Stimulated activated CD4-positive, alpha-beta T cell treated with anti-CD3 and anti-CD28 coated beads, Interleukin-12 subunit alpha, Interleukin-12 subunit beta, amount 100 ng/mL, for 48 hours (primary cell): ENCODE measurements around the gene CHD9NB.

Experiments
- DNase-seq, 3 donors: peaks; one replicate each; pipeline ENCODE4 v3.0.0-alpha.2; 2020; ENCODE audit warnings: low read depth in 2 of 3, low spot score in 1 of 3

CHD9NB gene

DNA sequence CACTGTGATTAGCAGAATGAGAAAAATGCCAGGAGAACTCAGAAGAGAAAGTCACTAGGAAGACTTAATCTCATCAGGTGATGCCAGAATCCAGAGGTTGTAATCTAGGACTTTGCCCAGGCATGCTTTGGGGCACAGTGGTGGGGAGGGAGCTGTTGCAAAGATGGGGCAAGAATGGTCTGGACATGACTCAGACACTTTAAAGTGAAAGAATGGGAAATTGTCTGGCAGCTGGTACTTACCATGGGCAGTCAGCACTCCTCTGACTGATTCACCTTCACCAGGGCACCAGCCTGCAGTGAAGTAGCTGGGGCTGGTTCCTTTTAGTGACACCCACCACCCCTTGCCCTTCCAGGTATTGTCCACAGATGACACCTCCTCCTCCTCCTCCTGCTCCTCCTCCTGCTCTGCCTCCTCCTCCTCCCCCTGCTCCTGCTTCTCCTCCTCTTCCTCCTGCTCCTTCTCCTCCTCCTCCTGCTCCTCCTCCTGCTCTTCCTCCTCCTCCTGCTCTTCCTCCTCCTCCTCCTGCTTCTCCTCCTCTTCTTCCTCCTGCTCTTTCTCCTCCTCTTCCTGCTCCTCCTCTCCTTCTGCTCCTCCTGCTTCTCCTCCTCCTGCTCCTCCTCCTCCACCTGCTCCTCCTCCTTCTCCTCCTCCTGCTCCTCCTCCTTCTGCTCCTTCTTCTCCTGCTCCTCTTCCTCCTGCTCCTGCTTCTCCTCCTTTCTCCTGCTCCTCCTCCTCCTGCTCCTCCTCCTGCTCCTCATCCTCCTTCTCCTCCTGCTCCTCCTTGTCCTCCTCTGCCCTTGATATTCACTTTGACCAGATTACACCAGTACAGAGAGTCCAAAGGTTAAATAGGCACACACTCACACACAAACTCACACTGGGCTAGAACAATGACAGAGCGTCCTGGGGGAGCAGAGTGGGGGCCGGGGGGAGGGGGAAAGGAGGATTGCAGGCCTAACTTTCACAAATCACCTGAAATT lies at the start of gene CHD9NB:
Gene CHD9NB (minus strand): TSS at position 379 of the 983 bp plus-strand sequence. CDS start 8,739 bp downstream, outside the sequence.
- DNase-seq, result no peak

DNA sequence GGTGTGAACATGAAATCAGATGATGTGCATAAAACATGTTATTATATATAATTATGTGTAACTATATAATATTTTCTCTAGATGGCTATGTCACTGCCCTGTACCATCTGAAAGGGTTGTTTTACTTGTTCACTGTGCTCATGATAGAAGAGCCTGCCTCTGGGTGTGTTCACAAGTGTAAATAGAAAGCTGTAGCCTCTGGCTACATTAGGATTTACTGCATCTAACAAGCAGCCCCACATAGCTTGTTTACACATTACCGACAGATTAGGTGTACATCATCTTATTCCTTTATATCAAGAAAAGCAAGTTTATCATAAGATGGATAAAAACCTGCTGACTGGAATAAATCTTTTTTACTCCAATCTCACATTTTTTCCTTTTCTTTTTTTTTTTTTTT lies 48.2 kb upstream of the CHD9NB start:
- DNase-seq, result no peak

DNA sequence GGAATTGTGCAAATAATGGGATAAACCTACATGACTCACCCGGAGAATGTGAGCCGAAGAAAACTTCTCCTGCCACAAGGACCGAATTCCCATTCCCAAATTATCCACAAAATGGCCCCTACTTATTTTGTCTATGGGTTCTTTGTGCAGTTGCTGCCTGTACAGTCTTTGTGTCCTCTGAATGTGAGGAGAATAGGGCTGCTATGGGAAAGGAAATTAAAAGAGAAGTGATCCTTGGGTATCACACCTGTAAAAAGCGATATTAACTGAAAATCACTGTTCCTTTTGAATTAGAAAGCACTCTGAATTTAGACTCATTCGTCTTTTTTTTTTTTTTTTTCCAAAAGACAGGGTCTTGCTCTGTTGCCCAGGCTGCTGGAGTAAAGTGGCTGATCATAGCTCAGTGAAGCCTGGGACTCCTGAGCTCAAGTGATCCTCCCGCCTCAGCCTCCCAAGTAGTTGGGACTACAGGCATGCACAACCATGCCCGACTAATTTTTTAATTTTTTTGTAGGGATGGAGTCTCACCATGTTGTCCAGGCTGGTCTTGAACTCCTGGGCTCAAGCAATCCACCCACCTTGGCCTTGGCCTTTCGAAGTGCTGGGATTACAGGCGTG lies 47.5 kb upstream of the CHD9NB start:
- DNase-seq, result no peak

DNA sequence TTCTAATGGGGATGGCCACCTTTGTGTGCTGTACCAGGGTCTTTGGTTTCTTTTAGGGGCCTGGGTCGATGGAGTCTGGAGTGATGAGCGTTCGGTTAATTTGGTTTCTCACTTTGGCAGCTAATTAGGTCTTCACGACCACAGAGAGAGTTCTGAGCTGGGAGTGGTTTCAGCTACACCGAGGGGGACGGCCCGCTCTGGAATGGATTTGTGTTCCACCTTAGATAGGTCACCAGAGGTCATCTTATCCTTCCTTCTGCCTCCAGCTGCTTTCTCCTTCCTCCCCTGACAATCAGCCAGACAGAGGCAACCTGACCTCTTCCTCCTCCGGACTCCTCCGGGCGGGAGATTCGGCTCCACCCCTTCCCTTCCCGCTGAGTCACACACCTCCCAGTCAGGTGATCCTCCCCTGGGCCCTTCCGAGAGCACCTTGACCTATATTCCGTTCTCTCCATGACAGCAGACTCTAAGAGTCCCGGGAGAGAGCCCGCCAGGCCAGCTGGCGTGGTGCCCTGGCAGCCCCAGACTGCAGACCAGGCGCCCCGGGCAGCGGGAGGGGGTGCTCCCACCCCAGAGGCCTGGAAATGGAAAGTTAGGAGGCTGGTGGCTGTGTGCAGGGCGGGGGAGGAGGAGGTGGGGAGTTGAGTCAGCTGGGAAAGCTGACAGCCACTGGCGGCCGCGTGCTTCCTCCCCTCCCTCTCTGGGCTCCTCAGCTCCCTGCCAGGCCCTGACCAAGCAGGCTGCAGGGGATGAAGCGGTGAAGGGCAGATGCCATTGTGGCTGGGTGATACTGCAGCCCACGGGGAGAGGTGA lies 46.8 kb upstream of the CHD9NB start:
- DNase-seq, result peak; percentile 30 to 48 (median 36)

DNA sequence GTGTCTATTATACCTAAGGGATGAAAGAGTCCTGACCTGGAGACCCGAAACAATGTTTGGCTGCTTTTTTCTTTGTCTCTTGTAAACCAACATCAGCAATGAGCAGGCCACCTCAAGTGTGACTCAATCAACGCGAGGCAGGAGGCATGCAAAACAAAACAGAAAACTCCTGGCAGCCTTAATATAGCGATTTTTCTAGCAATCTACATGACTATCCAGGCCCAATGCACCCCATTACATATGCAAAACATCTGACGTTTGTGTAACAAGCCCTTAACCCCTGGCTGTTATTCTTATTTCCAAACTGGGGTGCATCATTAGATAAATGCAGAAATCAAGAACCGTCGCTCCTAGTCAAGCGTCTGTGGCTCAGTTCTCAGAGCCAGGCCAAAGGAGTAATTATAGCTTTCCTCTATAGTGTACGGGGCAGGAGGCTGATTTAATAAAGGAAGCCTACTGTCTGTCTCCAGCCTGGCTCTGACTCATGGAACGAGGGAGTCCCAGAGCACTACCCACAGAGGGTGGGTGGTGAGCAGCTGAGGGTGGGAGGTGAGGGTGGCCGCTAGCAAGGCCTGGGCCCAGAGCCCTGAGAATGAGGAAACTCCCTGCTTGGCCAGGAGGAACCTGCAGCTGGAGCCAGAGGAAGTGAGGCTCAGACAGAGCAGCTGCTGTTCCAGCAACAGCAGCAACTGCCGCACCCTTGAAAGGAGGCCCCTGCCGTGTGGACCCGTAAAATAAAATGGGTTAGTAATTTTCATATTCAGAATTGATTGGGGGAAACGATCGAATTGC lies 46.0 kb upstream of the CHD9NB start:
- DNase-seq, result peak in 2 of 3 donors; percentile 10 to 16

DNA sequence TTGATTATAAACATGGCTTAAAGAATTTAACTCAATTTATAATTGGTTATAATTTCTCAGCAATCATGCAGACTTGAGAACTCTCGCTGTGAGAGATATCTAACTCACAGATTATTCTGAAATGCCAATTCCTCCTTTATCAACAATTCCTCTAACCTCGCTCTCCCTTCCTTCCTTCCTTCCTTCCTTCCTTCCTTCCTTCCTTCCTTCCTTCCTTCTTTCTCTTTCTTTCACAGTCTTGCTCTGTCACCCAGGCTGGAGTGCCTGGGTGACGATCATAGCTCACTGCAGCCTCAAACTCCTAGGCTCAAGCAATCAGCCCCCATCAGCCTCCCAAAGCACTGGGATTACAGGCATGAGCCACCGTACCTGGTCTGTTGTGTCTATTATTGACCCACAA lies 44.5 kb upstream of the CHD9NB start:
- DNase-seq, result no peak

DNA sequence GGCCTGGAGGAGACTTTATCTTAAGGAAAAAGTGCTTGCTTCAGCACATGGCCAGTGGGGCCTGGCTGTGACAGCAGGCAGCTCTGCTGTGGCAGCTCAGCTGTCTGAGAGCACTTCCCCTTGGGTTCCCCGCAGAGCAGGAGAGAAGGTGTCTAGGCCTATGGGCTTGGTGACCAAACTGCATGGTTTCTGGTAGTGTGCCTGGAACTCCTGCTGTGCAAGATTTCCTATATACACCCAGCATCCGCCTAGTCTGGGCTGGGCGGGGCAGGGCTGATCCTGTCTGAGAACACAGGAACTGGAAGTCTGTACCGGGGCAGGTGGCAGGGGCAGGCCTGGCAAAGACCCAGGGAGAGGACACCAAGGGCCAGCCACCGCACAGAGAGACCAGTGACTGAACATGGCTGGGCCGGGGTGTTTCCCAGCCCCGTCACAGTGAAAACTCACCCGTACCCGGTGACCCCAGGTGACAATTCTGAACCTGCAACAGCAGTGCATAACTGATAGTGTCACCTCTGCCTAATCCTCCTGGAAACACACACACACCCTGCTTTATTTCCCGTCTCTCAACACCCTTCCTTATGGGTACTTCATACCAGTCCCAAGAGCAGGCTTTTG lies 41.4 kb upstream of the CHD9NB start:
- DNase-seq, result no peak

DNA sequence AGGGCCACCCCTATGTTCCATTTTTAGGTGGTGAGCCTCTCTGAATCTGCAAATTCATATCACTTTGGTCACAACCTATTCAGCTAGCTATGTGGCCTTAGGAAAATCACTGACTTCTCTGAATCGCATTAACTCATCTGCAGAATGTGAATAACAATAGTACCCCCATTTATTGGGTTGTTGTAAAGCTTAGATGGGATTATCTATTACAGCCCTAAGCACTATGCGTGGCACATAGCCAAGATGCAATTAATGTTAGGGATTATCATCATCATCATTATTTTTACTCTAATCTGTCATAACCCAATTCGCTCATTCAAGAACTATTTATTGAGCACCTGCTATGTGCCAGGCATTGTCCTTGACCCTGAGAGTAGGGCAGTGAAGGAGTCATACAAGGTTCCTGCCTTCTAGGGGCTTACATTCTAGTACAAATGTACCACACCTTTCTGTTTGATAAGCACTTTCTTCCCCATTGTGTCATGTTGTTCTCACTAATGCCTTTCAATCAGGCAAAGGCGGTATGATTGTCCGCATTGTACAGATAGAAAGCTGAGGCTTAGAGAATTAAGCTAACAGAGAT lies 40.6 kb upstream of the CHD9NB start:
- DNase-seq, result no peak

DNA sequence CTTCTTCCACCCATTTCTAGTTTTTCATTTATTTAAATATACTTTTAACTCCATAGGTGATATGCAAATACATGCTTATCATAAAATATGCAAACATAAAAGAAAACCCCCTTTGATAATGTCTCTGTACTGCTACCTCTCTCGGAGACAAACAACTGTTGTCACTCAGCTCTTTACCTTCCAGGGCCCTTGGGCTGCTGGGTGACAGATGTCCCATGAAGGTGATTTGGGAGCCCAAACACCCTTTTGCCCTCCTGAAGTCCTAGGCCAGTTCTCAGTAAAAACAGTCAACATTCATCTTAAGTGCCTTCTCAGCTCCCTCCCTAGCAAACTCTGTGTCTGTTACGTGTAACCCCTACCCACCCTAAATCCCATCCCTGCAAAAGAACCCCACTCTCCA lies 39.6 kb upstream of the CHD9NB start:
- DNase-seq, result no peak

DNA sequence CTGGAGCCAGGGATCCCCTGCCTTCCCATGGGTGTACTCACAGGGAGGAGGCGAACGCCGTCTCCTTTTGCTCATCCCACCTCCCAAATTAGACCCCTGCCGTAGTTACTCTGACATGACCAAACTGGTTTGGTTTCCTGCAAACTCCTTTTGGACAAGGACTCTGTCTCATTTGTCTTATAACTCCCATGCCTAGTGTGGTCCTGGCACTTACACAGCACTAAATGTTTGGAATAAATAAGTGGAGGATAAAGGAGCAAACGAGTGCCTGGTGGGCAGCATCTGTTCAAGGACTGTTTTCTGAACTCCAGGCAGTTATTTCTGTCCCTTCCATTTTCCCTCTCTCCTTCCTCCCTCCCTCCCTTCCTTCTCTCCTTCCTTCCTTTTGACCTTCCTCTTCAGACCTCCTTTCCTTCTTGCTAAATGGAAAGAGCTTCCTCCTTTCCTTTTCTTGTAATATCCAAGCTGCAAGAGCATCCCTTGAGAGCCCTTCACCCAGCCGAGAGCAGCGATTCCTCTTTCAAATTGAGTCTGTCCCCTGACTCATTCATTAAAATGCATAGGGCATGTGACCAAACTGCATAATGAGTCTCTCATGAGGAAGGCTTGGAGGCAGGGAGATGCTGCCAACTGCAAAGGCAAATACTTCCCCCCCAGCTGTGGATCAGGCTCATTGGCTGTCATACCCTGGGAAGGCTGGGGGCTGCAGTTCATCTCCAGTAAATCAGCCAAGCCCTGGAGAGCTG lies 38.9 kb upstream of the CHD9NB start:
- DNase-seq, result peak in 1 of 3 donors; percentile 6

DNA sequence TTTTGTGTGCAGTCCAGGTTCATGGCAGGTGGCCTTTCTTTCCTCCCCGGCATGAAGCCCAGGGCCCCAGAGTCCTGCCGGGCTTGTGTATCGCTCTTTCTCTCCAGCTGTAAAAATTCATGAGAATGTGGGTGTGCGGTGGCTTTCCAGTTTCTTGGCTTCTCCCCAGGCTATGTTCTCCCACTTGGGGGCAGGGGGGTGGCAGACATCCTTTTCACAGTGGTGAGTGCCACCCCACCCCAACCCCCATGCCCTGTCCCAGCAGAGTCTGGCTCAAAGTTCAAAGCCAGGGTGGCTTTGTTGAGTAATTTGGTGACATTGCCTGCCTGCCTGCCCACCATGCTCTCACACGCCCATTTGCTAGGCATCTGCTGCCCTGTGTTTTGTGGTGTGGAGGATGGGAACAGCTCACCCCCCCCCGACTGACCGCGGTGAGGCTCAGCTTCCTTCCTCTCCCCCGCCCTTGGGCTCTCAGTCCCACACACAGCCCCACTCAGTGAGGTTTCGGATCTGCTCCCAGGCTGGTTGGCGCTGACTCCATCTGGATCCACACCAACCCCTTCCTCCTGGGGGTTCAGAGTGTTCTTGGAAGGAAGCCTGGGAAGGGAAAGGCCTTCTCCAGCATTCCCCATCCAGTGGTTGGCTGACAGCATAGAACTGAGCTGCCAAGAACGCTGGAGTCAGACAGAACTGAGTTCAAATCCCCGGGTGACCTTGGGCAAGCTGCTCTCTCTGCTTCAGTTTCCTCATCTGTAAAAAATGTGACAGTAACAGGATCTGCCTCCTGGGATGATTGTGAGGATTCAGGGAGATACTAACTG lies 38.1 kb upstream of the CHD9NB start:
- no peak for DNase-seq

DNA sequence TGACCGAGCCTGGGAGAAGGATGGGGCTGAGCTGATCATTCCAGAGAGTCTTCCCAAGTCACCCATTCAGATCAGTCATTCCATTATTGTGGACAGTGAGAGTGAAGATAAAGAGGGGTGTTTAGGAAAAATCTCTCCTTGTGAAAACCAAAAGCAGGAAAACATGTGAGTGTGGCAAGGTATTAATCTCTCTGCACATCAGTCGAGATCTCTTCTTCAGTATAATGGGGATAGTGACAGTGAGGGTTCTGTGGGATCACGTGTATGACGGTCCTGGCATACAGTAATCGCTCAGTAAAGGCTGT lies 37.5 kb upstream of the CHD9NB start:
- no peak for DNase-seq

DNA sequence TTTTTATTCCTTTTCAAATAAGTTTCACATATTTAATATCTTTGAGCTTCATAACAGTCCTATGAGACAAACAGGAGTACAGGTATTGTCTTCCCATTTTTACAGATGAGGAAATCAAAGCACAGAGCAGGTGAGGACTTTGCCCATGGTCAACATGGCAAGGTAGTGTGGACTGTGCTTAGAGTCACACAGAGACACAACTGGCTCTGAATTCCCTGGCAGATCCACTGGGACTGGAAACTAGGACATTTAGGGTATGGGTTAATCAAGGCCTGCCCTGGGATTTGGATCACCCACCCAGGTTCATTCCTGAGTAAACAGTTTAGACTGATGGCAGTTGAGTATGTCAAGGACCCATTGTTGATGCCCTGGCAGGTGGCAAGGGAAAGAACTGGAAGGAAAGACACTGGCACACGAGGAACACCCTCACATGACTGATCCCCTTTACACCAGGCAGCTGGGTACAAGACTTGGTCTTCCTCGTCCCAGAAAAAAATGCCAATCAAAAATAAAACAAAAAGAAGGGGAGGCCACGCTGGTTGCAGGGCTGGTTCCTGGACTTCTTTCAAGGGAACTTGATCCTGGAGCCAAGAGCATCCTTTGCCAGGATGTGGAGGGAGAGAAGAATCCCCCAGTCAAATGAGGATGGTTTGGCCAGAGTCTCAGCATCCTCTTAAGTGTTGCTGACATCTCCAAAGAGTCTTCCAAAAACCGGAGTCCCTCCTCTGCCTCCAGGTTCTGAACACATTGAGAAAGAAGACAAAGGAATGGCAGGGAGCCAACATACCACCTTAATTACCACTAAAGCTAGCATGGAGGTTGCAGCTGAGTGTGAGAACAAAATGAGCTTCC lies 37.0 kb upstream of the CHD9NB start:
- DNase-seq, result no peak

DNA sequence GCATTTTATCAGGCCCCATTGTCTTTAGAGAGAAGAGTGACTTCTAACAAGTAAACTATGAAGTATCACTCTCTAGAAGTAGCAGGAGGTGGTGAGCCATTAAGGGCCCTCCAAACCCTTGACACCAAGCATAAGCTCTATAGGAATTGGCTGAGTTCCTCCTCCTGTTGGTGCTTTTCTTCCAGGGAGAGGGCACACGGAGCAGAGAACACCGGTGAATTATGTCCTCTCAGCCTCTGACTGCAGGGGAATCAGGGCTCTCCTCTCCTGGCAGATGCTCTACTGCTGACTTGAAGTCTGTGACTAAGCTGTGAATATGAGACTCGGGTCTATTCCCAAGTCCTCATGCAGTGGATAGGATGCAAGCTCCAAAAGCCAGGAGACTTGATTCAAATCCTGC lies 34.4 kb upstream of the CHD9NB start:
- no peak for DNase-seq

DNA sequence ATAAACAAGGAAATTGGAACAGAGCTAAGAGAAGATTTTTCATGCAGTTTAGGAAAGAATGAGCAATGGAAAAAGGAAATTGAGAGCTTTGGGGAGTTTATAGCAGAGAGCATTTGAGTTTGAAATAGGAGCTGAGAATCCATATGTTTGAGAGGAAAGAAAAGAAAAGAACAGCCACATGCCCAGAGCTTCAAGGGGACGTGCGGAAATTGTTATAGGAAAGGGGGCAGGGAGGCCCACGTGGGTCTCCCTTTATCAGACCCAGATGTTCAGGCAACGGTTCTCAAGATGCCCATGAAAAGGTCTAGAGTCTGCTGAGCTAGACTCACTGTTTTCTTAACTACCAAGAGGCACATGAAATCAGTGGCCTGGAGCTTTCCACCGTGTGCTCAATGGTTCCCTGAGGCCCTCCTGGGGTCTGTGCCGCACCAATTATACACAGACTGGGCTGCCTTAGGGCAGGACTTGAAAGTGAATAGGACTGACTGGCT lies 33.3 kb upstream of the CHD9NB start:
- no peak for DNase-seq

DNA sequence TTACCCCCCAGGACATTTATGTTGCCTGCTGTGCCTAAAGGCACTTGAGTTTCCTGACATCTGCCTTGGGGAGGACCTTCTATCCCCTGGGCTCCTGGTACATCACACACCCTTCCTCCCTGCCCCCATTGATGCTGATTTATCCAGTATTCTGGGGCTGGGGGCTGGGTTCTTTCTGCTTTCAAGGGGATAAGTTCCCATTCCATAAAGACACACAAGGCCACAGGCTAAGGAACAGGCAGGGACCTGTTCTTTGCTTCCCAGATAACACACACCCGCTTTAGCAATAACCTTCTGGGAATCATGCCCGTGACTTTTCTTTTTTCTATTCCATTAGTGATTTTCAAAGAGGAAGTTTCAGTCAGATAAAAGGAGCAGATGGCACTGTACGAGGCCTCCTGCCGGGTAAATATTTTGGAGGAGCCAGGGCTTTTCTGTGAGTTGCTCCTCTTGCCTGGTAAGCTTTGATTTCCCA lies 32.7 kb upstream of the CHD9NB start:
- DNase-seq, result no peak

DNA sequence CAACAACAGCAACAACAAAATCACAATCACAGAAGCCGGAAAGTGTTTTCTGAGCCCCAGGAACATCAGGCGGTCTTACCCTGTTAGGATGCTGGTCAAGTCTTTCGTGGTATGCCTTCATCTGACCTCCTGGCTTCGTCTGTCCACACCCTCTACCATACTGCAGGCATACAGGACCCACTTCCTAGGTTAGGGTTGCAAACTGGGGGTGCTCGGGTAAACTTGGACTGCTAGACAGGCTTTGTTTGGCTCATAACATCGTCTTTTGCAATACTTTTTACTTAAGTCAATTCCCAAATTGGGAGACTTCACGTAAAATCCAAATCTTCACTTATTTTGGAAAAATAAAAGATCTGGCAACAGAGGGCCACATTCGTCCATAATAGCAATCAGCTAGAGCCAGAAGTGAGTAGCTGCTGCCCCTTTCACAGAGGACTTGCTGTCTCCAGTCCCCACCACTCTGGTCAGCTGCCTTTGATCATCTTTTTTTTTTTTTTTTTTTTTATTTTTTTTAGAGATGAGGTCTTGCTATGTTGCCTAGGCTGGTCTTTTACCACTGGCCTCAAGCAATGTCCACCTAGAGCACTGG lies 32.1 kb upstream of the CHD9NB start:
- DNase-seq, result no peak
